HG03097 (cell line): ENCODE data around the gene SLC44A5.
"Not testable (repeated sequence)": the region's sequence is repeated elsewhere in the genome, so short reads cannot be mapped to it uniquely, and the experiment has no call there.

Experiments used
- ATAC-seq: cut with Tn5 transposase; IDR thresholded peaks from one replicate; pipeline ENCODE4 v1.9.1; 2021; ENCODE audit not compliant: unreplicated experiment, low FRiP score

The SLC44A5 gene

GRCh38 chr1:75211648-75212047 lies 399.3 kb downstream of the SLC44A5 start:
- no peak for ATAC-seq

- ATAC-seq: no peak
Measured at GRCh38 chr1:75208862-75209261, 402.1 kb downstream of the SLC44A5 start.

- peak; percentile 85 for ATAC-seq
Measured at GRCh38 chr1:75203415-75204277, 407.3 kb downstream of the SLC44A5 start.

- ATAC-seq: no peak
Measured at GRCh38 chr1:75202751-75203150, 408.2 kb downstream of the SLC44A5 start.

- ATAC-seq: no peak
Measured at GRCh38 chr1:75198761-75199160, 412.2 kb downstream of the SLC44A5 start.

- ATAC-seq: no peak
Measured at GRCh38 chr1:75198163-75198562, 412.8 kb downstream of the SLC44A5 start.

GRCh38 chr1:75188892-75189291 lies 422.0 kb downstream of the SLC44A5 start:
- no peak for ATAC-seq

- ATAC-seq: not testable (repeated sequence)
Measured at GRCh38 chr1:75181214-75181955, 429.5 kb downstream of the SLC44A5 start.

- no peak for ATAC-seq
Measured at GRCh38 chr1:75174031-75174760, 436.7 kb downstream of the SLC44A5 start.

GRCh38 chr1:75172556-75172955 lies 438.4 kb downstream of the SLC44A5 start:
- no peak for ATAC-seq

- ATAC-seq: no peak
Measured at GRCh38 chr1:75171876-75172275, 439.0 kb downstream of the SLC44A5 start.

GRCh38 chr1:75170981-75171380 lies 439.9 kb downstream of the SLC44A5 start:
- no peak for ATAC-seq

- no peak for ATAC-seq
Measured at GRCh38 chr1:75170011-75170410, 440.9 kb downstream of the SLC44A5 start.

- no peak for ATAC-seq
Measured at GRCh38 chr1:75166821-75167220, 444.1 kb downstream of the SLC44A5 start.

- no peak for ATAC-seq
Measured at GRCh38 chr1:75165264-75165663, 445.6 kb downstream of the SLC44A5 start.

GRCh38 chr1:75159154-75159553 lies 451.8 kb downstream of the SLC44A5 start:
- no peak for ATAC-seq
